Muscle of arm (tissue), 14 donors: ENCODE results near the gene ERC2. TPM values are rescaled to one million over a fixed set of nuclear protein-coding genes. Genes with fewer than 3 reads are reported as not detected.
"Not testable (repeated sequence)": the region's sequence is repeated elsewhere in the genome, so short reads cannot be mapped to it uniquely, and the experiment has no call there.

Experiments used
- DNase-seq: peaks from one replicate; pipeline ENCODE4 v3.0.0-alpha.2; 2013
- long read RNA-seq, 11 donors: transcript quantifications; one replicate each; lab custom pipeline, GENCODE V29; 2026
- polyA plus RNA-seq, 12 donors: library from polyadenylated mRNA; unstranded; fragments of 120-200 nt; gene quantifications; one replicate each; pipeline ENCODE4 v1.2.1, GENCODE V29; 2013; ENCODE audit not compliant: insufficient read length in 12 of 12

The ERC2 gene
- 1 to 10 TPM in 9 of 12 donors, under 1 TPM in 1, not detected in 2; 0.87 to 3.0 (median 1.8) TPM for polyA plus RNA-seq
- long read RNA-seq, donor 1 = 0 reads
- long read RNA-seq, donor 2 = 0 reads
- long read RNA-seq, donor 3 = 0 reads
- long read RNA-seq, donor 4 = 0 reads
- long read RNA-seq, donor 5 = 0 reads
- long read RNA-seq, donor 6 = 0 reads
- long read RNA-seq, donor 7 = 0 reads
- long read RNA-seq, donor 8 = 0 reads
- long read RNA-seq, donor 9 = 0 reads
- long read RNA-seq, donor 10 = 0 reads
- long read RNA-seq, donor 11 = 0 reads

- peak; percentile 47 for DNase-seq
Measured at GRCh38 chr3:56468184-56469106, at the start of gene ERC2. ERC2 (minus strand) TSS chr3:56468467.

GRCh38 chr3:56502738-56503137, 34.5 kb upstream of the ERC2 start:
- DNase-seq = no peak

GRCh38 chr3:56496376-56496775, 28.1 kb upstream of the ERC2 start:
- not testable (repeated sequence) for DNase-seq

- DNase-seq = peak; percentile 90
Measured at GRCh38 chr3:56494679-56495322, 26.5 kb upstream of the ERC2 start.

GRCh38 chr3:56491566-56491965, 23.3 kb upstream of the ERC2 start:
- no peak for DNase-seq

- DNase-seq = peak; percentile 73
Measured at GRCh38 chr3:56488812-56489600, 20.7 kb upstream of the ERC2 start.

- no peak for DNase-seq
Measured at GRCh38 chr3:56484525-56485032, 16.3 kb upstream of the ERC2 start.

- no peak for DNase-seq
Measured at GRCh38 chr3:56484122-56484521, 15.9 kb upstream of the ERC2 start.

- peak; percentile 65 for DNase-seq
Measured at GRCh38 chr3:56477646-56478045, 9.4 kb upstream of the ERC2 start.

- no peak for DNase-seq
Measured at GRCh38 chr3:56476771-56477170, 8.5 kb upstream of the ERC2 start.

GRCh38 chr3:56471771-56472170, 3.5 kb upstream of the ERC2 start:
- DNase-seq = no peak

GRCh38 chr3:56469141-56469540, 874 bp upstream of the ERC2 start:
- no peak for DNase-seq

GRCh38 chr3:56467801-56468183, 475 bp downstream of the ERC2 start:
- no peak for DNase-seq

- DNase-seq = peak; percentile 59
Measured at GRCh38 chr3:56467108-56467507, 1.2 kb downstream of the ERC2 start.

GRCh38 chr3:56459719-56460118, 8.5 kb downstream of the ERC2 start:
- no peak for DNase-seq

GRCh38 chr3:56459104-56459496, 9.2 kb downstream of the ERC2 start:
- no peak for DNase-seq

- no peak for DNase-seq
Measured at GRCh38 chr3:56458496-56459103, 9.7 kb downstream of the ERC2 start.

GRCh38 chr3:56456117-56456516, 12.2 kb downstream of the ERC2 start:
- DNase-seq = no peak

GRCh38 chr3:56453011-56453410, 15.3 kb downstream of the ERC2 start:
- DNase-seq = no peak

GRCh38 chr3:56452085-56452484, 16.2 kb downstream of the ERC2 start:
- no peak for DNase-seq

- no peak for DNase-seq
Measured at GRCh38 chr3:56443372-56443771, 24.9 kb downstream of the ERC2 start.
